Lung (tissue), 12 donors: ENCODE measurements around the gene SOCS7. TPM values are rescaled to one million over a fixed set of nuclear protein-coding genes. Genes with fewer than 3 reads are reported as not detected.

Source experiments
- ATAC-seq: fragments of 200-7000 bp; cut with Tn5 transposase; one replicate; pipeline ENCODE4 v1.9.1; 2020; ENCODE audit warnings: moderate number of reproducible peaks; ENCODE audit not compliant: insufficient read depth, low FRiP score
- DNase-seq, 3 donors: peaks; one replicate each; pipeline ENCODE4 v3.0.0-alpha.2; 2013 to 2017
- H3K27ac ChIP-seq, 2 donors: one replicate each; pipeline ENCODE4 v1.5.1; 2013; ENCODE audit warnings: mild to moderate bottlenecking in 2 of 2, moderate library complexity in 2 of 2, control low read depth in 1 of 2, inconsistent platforms in 1 of 2, low read depth in 1 of 2, low read length in 1 of 2
- H3K27me3 ChIP-seq, 3 donors: one replicate each; pipeline ENCODE4 v1.5.1; 2013; ENCODE audit warnings: low read length in 2 of 3; ENCODE audit not compliant: control insufficient read depth in 3 of 3, insufficient read depth in 3 of 3
- H3K36me3 ChIP-seq, 4 donors: one replicate each; pipeline ENCODE4 v1.5.1; 2013; ENCODE audit warnings: low read length in 4 of 4, mild to moderate bottlenecking in 1 of 4, moderate library complexity in 1 of 4; ENCODE audit not compliant: control insufficient read depth in 4 of 4, insufficient read depth in 4 of 4
- H3K4me1 ChIP-seq, 5 donors: one replicate each; pipeline ENCODE4 v1.5.1; 2013; ENCODE audit warnings: low read length in 5 of 5, mild to moderate bottlenecking in 2 of 5, moderate library complexity in 1 of 5; ENCODE audit not compliant: control insufficient read depth in 5 of 5, insufficient read depth in 5 of 5
- H3K4me3 ChIP-seq: one replicate; pipeline ENCODE4 v1.5.1; 2013; ENCODE audit warnings: mild to moderate bottlenecking, control low read depth, moderate library complexity
- H3K9ac ChIP-seq, 2 donors: one replicate each; pipeline ENCODE4 v1.5.1; 2013; ENCODE audit warnings: low read length in 2 of 2, control low read depth in 1 of 2; ENCODE audit not compliant: insufficient read depth in 1 of 2
- H3K9me3 ChIP-seq, 4 donors: one replicate each; pipeline ENCODE4 v1.5.1; 2013; ENCODE audit warnings: low read length in 3 of 4, mild to moderate bottlenecking in 1 of 4, moderate library complexity in 1 of 4; ENCODE audit not compliant: control insufficient read depth in 4 of 4, insufficient read depth in 3 of 4
- CTCF ChIP-seq: IDR thresholded peaks from 2 replicates; pipeline ENCODE4 v1.5.1; 2012; ENCODE audit warnings: mild to moderate bottlenecking; ENCODE audit errors: control extremely low read depth, extremely low read depth
- WGBS, 2 donors: extraction: QIAGEN DNeasy Blood & Tissue Kit; methylation state at CpG; one replicate each; pipeline ENCODE4 v1.1.7; 2013; 5-methylcytosine and 5-hydroxymethylcytosine counted together
- polyA plus RNA-seq, 2 donors: library from polyadenylated mRNA; stranded (reverse); fragments of 200-250 nt; gene quantifications; one replicate each; pipeline ENCODE4 v1.2.1, GENCODE V29; 2013
- total RNA-seq, 2 donors: library from RNA; depleted of rRNA in 1 of 2; stranded (reverse); fragments of >200 nt in 1 of 2; gene quantifications; one replicate each; pipeline ENCODE4 v1.2.1, GENCODE V29; 2014 to 2021
- donor health status: control.
- donor health status: control.
- donor health status: Bipolar disorder and iron deficiency.
- donor health status: healthy.
- donor health status: DM: yes; HTN: yes; CAD: no.

Gene SOCS7
- total and polyA plus RNA-seq, 4 donors = 6.5 to 23.6 (median 10.2) TPM

DNA sequence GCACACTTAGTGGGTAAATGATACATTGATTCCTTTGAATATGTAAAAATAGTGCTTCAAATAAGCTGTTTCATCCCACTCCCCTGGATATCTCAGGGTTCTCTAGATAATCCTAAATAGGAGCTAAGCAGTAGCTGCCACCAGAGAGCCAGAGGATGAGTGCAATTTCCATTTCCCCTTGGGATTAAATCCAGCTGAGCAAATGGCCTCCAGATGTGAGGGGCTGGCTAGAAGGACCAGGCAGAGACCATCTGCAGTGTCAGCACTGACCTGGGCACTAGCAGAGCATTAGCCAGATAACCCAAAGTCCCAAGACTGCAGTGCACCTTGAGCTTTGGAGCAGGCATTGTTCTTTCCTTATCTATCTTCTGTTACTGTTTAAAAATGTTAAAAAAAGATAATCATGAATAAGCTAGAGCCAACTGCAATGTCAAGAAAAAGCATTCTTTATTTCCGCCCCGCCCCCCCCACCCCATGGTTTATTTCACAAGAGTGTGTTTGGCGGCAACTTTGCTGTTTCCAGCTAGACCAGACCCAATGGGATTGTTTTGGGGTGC is 27.4 kb upstream of the SOCS7 start:
- H3K4me1 ChIP-seq = peaks cover 0 to 18% (median 0%) of the 10 kb centered on the region in 5 donors
- no peak for ATAC-seq
- no peak overlapping the region for H3K9ac ChIP-seq
- no peak overlapping the region for H3K27ac ChIP-seq
- peak in 1 of 3 donors; percentile 14 for DNase-seq
- H3K27me3 ChIP-seq = no peaks in the 10 kb centered on the region
- no peak for TF ChIP-seq CTCF
- no peak overlapping the region for H3K4me3 ChIP-seq
- WGBS, 2 donors = 64 to 83% methylated on average over 3 of the region's 3 CpGs
- H3K9me3 ChIP-seq = no peaks in the 10 kb centered on the region
- H3K36me3 ChIP-seq = peaks cover 5 to 15% (median 10%) of the 10 kb centered on the region in 4 donors

GRCh38 chr17:38324772-38325171 is 26.9 kb upstream of the SOCS7 start:
- H3K27ac ChIP-seq = no peak overlapping the region
- no peak overlapping the region for H3K9ac ChIP-seq
- no peaks in the 10 kb centered on the region for H3K27me3 ChIP-seq
- H3K4me3 ChIP-seq = no peak overlapping the region
- DNase-seq (no peak), ATAC-seq (no peak)
- H3K4me1 ChIP-seq = peaks cover 0 to 18% (median 0%) of the 10 kb centered on the region in 5 donors
- peaks cover 5 to 14% (median 10%) of the 10 kb centered on the region in 4 donors for H3K36me3 ChIP-seq
- TF ChIP-seq CTCF = no peak
- no peaks in the 10 kb centered on the region for H3K9me3 ChIP-seq
- WGBS, 2 donors = 91 to 92% methylated on average over 2 of the region's 2 CpGs

- no peak for TF ChIP-seq CTCF
- no peak overlapping the region for H3K27ac ChIP-seq
- peaks cover 5 to 14% (median 9%) of the 10 kb centered on the region in 4 donors for H3K36me3 ChIP-seq
- ATAC-seq (no peak), DNase-seq (peak in 1 of 3 donors; percentile 53)
- H3K9ac ChIP-seq = no peak overlapping the region
- no peaks in the 10 kb centered on the region for H3K27me3 ChIP-seq
- H3K9me3 ChIP-seq = no peaks in the 10 kb centered on the region
- H3K4me1 ChIP-seq = peaks cover 0 to 18% (median 0%) of the 10 kb centered on the region in 5 donors
- WGBS, 2 donors = 33 to 51% methylated on average over 5 of the region's 5 CpGs
- no peak overlapping the region for H3K4me3 ChIP-seq
Measured at GRCh38 chr17:38325221-38325851, 26.3 kb upstream of the SOCS7 start.
